MM.1S (cell line): ENCODE results near the gene CCDC148.

Experiments used
- CTCF ChIP-seq: fragments of 300-600 bp; sonication (generic); IDR thresholded peaks from 2 replicates; pipeline ENCODE4 v1.5.1; 2016; ENCODE audit warnings: antibody characterized with exemption, low read length, mixed read lengths
- EZH2 ChIP-seq: fragments of 300-600 bp; sonication (generic); optimal IDR thresholded peaks from 2 replicates; pipeline ENCODE3; 2017; ENCODE audit warnings: low read depth, mild to moderate bottlenecking, antibody characterized with exemption, low read length, mixed read lengths
- EZH2phosphoT487 ChIP-seq: fragments of 300-600 bp; sonication (generic); IDR thresholded peaks from 2 replicates; pipeline ENCODE4 v1.6.1; 2018; ENCODE audit warnings: antibody characterized with exemption, low read length

DNA sequence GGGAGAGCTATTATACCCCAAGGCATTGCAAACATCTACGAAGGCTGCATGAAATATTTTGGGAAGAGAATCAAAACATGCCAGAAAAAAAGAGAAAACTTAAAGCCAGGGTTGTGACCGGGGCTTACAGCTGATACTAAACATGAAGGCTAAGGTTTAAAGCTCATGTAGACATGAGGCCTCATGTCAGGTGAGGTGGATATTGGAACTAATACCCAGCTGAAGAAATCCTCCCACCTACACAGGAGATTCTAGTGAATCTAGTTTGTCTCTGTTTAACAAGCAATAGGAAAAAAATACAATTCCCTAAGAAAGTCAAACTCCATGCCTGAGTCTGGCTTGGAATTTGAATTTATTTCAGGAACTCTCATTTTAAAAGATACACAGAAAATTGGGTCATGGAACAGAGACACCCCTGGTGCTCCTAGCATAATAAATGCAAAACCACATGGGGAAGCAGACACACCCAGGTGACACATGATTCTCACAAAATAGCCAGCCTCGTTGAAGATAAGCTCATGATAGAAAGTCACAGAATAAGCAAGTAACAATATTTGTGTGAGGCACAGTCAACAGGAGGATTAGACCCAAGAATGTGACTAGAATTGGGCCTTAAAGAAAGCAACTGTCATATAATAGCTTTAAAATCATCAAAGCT, 312.7 kb downstream of the CCDC148 start:
- no peak for TF ChIP-seq CTCF
- no peak for TF ChIP-seq EZH2
- no peak for TF ChIP-seq EZH2phosphoT487
